ENCODE results near the gene UBE2E3.

UBE2E3 gene

GRCh38 chr2:181070836-181071200 lies 90.4 kb downstream of the UBE2E3 start:
- no peak overlapping the region for H3K4ac ChIP-seq (ENCODE audit: low read depth, low read length)
- H3K9ac ChIP-seq (ENCODE audit: low read length) = no peak overlapping the region
- H3K36me3 ChIP-seq (ENCODE audit: control insufficient read depth, insufficient read depth, low read length) = no peaks in the 10 kb centered on the region
- H3K4me2 ChIP-seq (ENCODE audit: low read length) = no peak overlapping the region
- no peak overlapping the region for H2BK120ac ChIP-seq (ENCODE audit: low read depth, low read length)
- no CpG with 5 or more reads among the region's 5 CpGs for WGBS (ENCODE audit: extremely low coverage, insufficient coverage, low lambda C conversion rate)
- no peak overlapping the region for H4K8ac ChIP-seq (ENCODE audit: low read depth, low read length)
- no peak overlapping the region for H3K27ac ChIP-seq (ENCODE audit: low read depth, low read length)
- no peak overlapping the region for H4K5ac ChIP-seq (ENCODE audit: low read length)
- no peak overlapping the region for H2BK15ac ChIP-seq (replicated peaks; ENCODE audit: low read depth)
- H2AK5ac ChIP-seq (ENCODE audit: low read length) = no peak overlapping the region
- H3K18ac ChIP-seq (ENCODE audit: low read length) = peak overlapping the region; percentile 87
- no peaks in the 10 kb centered on the region for H3K79me1 ChIP-seq (ENCODE audit: low read length)
- no peak overlapping the region for H3K4me3 ChIP-seq (ENCODE audit: low read length)
- H3K23ac ChIP-seq (ENCODE audit: low read length) = no peak overlapping the region
- peak; percentile 46 for DNase-seq
- no peak overlapping the region for H2BK5ac ChIP-seq (ENCODE audit: low read length)
- no peak overlapping the region for H3K56ac ChIP-seq (ENCODE audit: low read length)
- no peaks in the 10 kb centered on the region for H3K79me2 ChIP-seq (ENCODE audit: control insufficient read depth, insufficient read depth, low read length)
- no peaks in the 10 kb centered on the region for H3K27me3 ChIP-seq (ENCODE audit: insufficient read depth, low read length, poor library complexity)
- H3K4me1 ChIP-seq (ENCODE audit: control insufficient read depth, low read depth, low read length) = peaks cover 15% of the 10 kb centered on the region

GRCh38 chr2:181072486-181073235 lies 92.3 kb downstream of the UBE2E3 start:
- H3K27ac ChIP-seq (ENCODE audit: low read depth, low read length) = no peak overlapping the region
- no peaks in the 10 kb centered on the region for H3K27me3 ChIP-seq (ENCODE audit: insufficient read depth, low read length, poor library complexity)
- no CpG with 5 or more reads among the region's 6 CpGs for WGBS (ENCODE audit: extremely low coverage, insufficient coverage, low lambda C conversion rate)
- no peak overlapping the region for H2AK5ac ChIP-seq (ENCODE audit: low read length)
- no peak overlapping the region for H3K4me3 ChIP-seq (ENCODE audit: low read length)
- H3K56ac ChIP-seq (ENCODE audit: low read length) = no peak overlapping the region
- no peaks in the 10 kb centered on the region for H3K36me3 ChIP-seq (ENCODE audit: control insufficient read depth, insufficient read depth, low read length)
- H3K9ac ChIP-seq (ENCODE audit: low read length) = no peak overlapping the region
- H2BK120ac ChIP-seq (ENCODE audit: low read depth, low read length) = no peak overlapping the region
- H3K4me1 ChIP-seq (ENCODE audit: control insufficient read depth, low read depth, low read length) = peaks cover 15% of the 10 kb centered on the region
- no peaks in the 10 kb centered on the region for H3K79me1 ChIP-seq (ENCODE audit: low read length)
- H3K23ac ChIP-seq (ENCODE audit: low read length) = no peak overlapping the region
- no peak for DNase-seq
- H3K18ac ChIP-seq (ENCODE audit: low read length) = no peak overlapping the region
- no peaks in the 10 kb centered on the region for H3K79me2 ChIP-seq (ENCODE audit: control insufficient read depth, insufficient read depth, low read length)
- H3K4me2 ChIP-seq (ENCODE audit: low read length) = no peak overlapping the region
- no peak overlapping the region for H4K8ac ChIP-seq (ENCODE audit: low read depth, low read length)
- H2BK5ac ChIP-seq (ENCODE audit: low read length) = no peak overlapping the region
- H4K5ac ChIP-seq (ENCODE audit: low read length) = no peak overlapping the region
- H3K4ac ChIP-seq (ENCODE audit: low read depth, low read length) = no peak overlapping the region
- no peak overlapping the region for H2BK15ac ChIP-seq (replicated peaks; ENCODE audit: low read depth)

- H3K23ac ChIP-seq (ENCODE audit: low read length) = no peak overlapping the region
- H4K5ac ChIP-seq (ENCODE audit: low read length) = no peak overlapping the region
- no peaks in the 10 kb centered on the region for H3K36me3 ChIP-seq (ENCODE audit: control insufficient read depth, insufficient read depth, low read length)
- no peak overlapping the region for H2BK120ac ChIP-seq (ENCODE audit: low read depth, low read length)
- no peak overlapping the region for H2BK15ac ChIP-seq (replicated peaks; ENCODE audit: low read depth)
- H3K9ac ChIP-seq (ENCODE audit: low read length) = no peak overlapping the region
- no peaks in the 10 kb centered on the region for H3K79me2 ChIP-seq (ENCODE audit: control insufficient read depth, insufficient read depth, low read length)
- no peak overlapping the region for H3K4ac ChIP-seq (ENCODE audit: low read depth, low read length)
- H3K4me1 ChIP-seq (ENCODE audit: control insufficient read depth, low read depth, low read length) = peaks cover 15% of the 10 kb centered on the region
- H3K79me1 ChIP-seq (ENCODE audit: low read length) = no peaks in the 10 kb centered on the region
- H3K27ac ChIP-seq (ENCODE audit: low read depth, low read length) = no peak overlapping the region
- H3K18ac ChIP-seq (ENCODE audit: low read length) = no peak overlapping the region
- no peak overlapping the region for H2AK5ac ChIP-seq (ENCODE audit: low read length)
- H4K8ac ChIP-seq (ENCODE audit: low read depth, low read length) = no peak overlapping the region
- no peak for DNase-seq
- H2BK5ac ChIP-seq (ENCODE audit: low read length) = no peak overlapping the region
- no peak overlapping the region for H3K4me2 ChIP-seq (ENCODE audit: low read length)
- H3K4me3 ChIP-seq (ENCODE audit: low read length) = no peak overlapping the region
- no peak overlapping the region for H3K56ac ChIP-seq (ENCODE audit: low read length)
- no peaks in the 10 kb centered on the region for H3K27me3 ChIP-seq (ENCODE audit: insufficient read depth, low read length, poor library complexity)
Observed at GRCh38 chr2:181073896-181074295, 93.5 kb downstream of the UBE2E3 start.

- H4K8ac ChIP-seq (ENCODE audit: low read depth, low read length) = no peak overlapping the region
- no peaks in the 10 kb centered on the region for H3K79me1 ChIP-seq (ENCODE audit: low read length)
- no peak overlapping the region for H3K56ac ChIP-seq (ENCODE audit: low read length)
- no peak overlapping the region for H3K23ac ChIP-seq (ENCODE audit: low read length)
- no peak overlapping the region for H2AK5ac ChIP-seq (ENCODE audit: low read length)
- no peak overlapping the region for H4K5ac ChIP-seq (ENCODE audit: low read length)
- no peak overlapping the region for H2BK15ac ChIP-seq (replicated peaks; ENCODE audit: low read depth)
- no peak overlapping the region for H3K4ac ChIP-seq (ENCODE audit: low read depth, low read length)
- no CpG with 5 or more reads among the region's 2 CpGs for WGBS (ENCODE audit: extremely low coverage, insufficient coverage, low lambda C conversion rate)
- no peak overlapping the region for H3K4me2 ChIP-seq (ENCODE audit: low read length)
- no peak for DNase-seq
- peaks cover 12% of the 10 kb centered on the region for H3K4me1 ChIP-seq (ENCODE audit: control insufficient read depth, low read depth, low read length)
- H3K36me3 ChIP-seq (ENCODE audit: control insufficient read depth, insufficient read depth, low read length) = no peaks in the 10 kb centered on the region
- H3K4me3 ChIP-seq (ENCODE audit: low read length) = no peak overlapping the region
- H2BK5ac ChIP-seq (ENCODE audit: low read length) = no peak overlapping the region
- H3K9ac ChIP-seq (ENCODE audit: low read length) = no peak overlapping the region
- H3K27me3 ChIP-seq (ENCODE audit: insufficient read depth, low read length, poor library complexity) = no peaks in the 10 kb centered on the region
- H2BK120ac ChIP-seq (ENCODE audit: low read depth, low read length) = no peak overlapping the region
- H3K18ac ChIP-seq (ENCODE audit: low read length) = no peak overlapping the region
- H3K79me2 ChIP-seq (ENCODE audit: control insufficient read depth, insufficient read depth, low read length) = no peaks in the 10 kb centered on the region
- H3K27ac ChIP-seq (ENCODE audit: low read depth, low read length) = no peak overlapping the region
Observed at GRCh38 chr2:181074457-181074856, 94.1 kb downstream of the UBE2E3 start.

GRCh38 chr2:181076658-181077057 lies 96.3 kb downstream of the UBE2E3 start:
- Histone ChIP-seq H2BK120ac (ENCODE audit: low read depth, low read length) (no peak overlapping the region), H2BK5ac (ENCODE audit: low read length) (no peak overlapping the region), H2BK15ac (replicated peaks; ENCODE audit: low read depth) (no peak overlapping the region), H3K56ac (ENCODE audit: low read length) (no peak overlapping the region), H3K36me3 (ENCODE audit: control insufficient read depth, insufficient read depth, low read length) (no peaks in the 10 kb centered on the region), H3K79me1 (ENCODE audit: low read length) (no peaks in the 10 kb centered on the region), H3K4me2 (ENCODE audit: low read length) (no peak overlapping the region), H4K5ac (ENCODE audit: low read length) (no peak overlapping the region), H2AK5ac (ENCODE audit: low read length) (no peak overlapping the region), H3K9ac (ENCODE audit: low read length) (no peak overlapping the region), H3K4ac (ENCODE audit: low read depth, low read length) (no peak overlapping the region), H3K79me2 (ENCODE audit: control insufficient read depth, insufficient read depth, low read length) (no peaks in the 10 kb centered on the region), H3K27ac (ENCODE audit: low read depth, low read length) (no peak overlapping the region), H3K4me1 (ENCODE audit: control insufficient read depth, low read depth, low read length) (peaks cover 2% of the 10 kb centered on the region), H3K18ac (ENCODE audit: low read length) (no peak overlapping the region), H3K23ac (ENCODE audit: low read length) (no peak overlapping the region), H4K8ac (ENCODE audit: low read depth, low read length) (no peak overlapping the region), H3K27me3 (ENCODE audit: insufficient read depth, low read length, poor library complexity) (no peaks in the 10 kb centered on the region), H3K4me3 (ENCODE audit: low read length) (no peak overlapping the region)
- no CpG with 5 or more reads among the region's 1 CpG for WGBS (ENCODE audit: extremely low coverage, insufficient coverage, low lambda C conversion rate)
- DNase-seq = no peak

- H2BK15ac ChIP-seq (replicated peaks; ENCODE audit: low read depth) = no peak overlapping the region
- no peaks in the 10 kb centered on the region for H3K4me1 ChIP-seq (ENCODE audit: control insufficient read depth, low read depth, low read length)
- H3K79me2 ChIP-seq (ENCODE audit: control insufficient read depth, insufficient read depth, low read length) = no peaks in the 10 kb centered on the region
- H3K4me3 ChIP-seq (ENCODE audit: low read length) = no peak overlapping the region
- DNase-seq = peak; percentile 65
- H4K8ac ChIP-seq (ENCODE audit: low read depth, low read length) = no peak overlapping the region
- no peaks in the 10 kb centered on the region for H3K36me3 ChIP-seq (ENCODE audit: control insufficient read depth, insufficient read depth, low read length)
- H2BK120ac ChIP-seq (ENCODE audit: low read depth, low read length) = no peak overlapping the region
- no peaks in the 10 kb centered on the region for H3K27me3 ChIP-seq (ENCODE audit: insufficient read depth, low read length, poor library complexity)
- H3K4me2 ChIP-seq (ENCODE audit: low read length) = no peak overlapping the region
- H4K5ac ChIP-seq (ENCODE audit: low read length) = no peak overlapping the region
- H3K23ac ChIP-seq (ENCODE audit: low read length) = no peak overlapping the region
- H2BK5ac ChIP-seq (ENCODE audit: low read length) = no peak overlapping the region
- H2AK5ac ChIP-seq (ENCODE audit: low read length) = no peak overlapping the region
- H3K27ac ChIP-seq (ENCODE audit: low read depth, low read length) = no peak overlapping the region
- no peak overlapping the region for H3K9ac ChIP-seq (ENCODE audit: low read length)
- no peak overlapping the region for H3K4ac ChIP-seq (ENCODE audit: low read depth, low read length)
- H3K79me1 ChIP-seq (ENCODE audit: low read length) = no peaks in the 10 kb centered on the region
- WGBS (ENCODE audit: extremely low coverage, insufficient coverage, low lambda C conversion rate) = no CpG with 5 or more reads among the region's 4 CpGs
- H3K18ac ChIP-seq (ENCODE audit: low read length) = no peak overlapping the region
- no peak overlapping the region for H3K56ac ChIP-seq (ENCODE audit: low read length)
Observed at GRCh38 chr2:181077128-181077709, 96.8 kb downstream of the UBE2E3 start.
